Keratinocyte (primary cell): Measurements from ENCODE around the gene DUSP7. TPM values are rescaled to one million over a fixed set of nuclear protein-coding genes. Genes with fewer than 3 reads are reported as not detected.
A peak's percentile ranks its signal among the peaks of the same experiment; 100 is the strongest.

Experiments used
- DNase-seq: peaks from one replicate; pipeline ENCODE4 v3.0.0-alpha.2; 2011; ENCODE audit warnings: low read depth, missing footprints, low spot score
- FAIRE-seq: peaks from 2 replicates; lab custom pipeline; 2011; peaks lifted over from hg19 to GRCh38; lab: Jason Lieb, UNC
- H2AFZ ChIP-seq: 2 replicates; pipeline ENCODE4 v1.6.0; 2012; ENCODE audit warnings: low read length, control low read depth, inconsistent platforms; ENCODE audit not compliant: control insufficient read depth
- H3K27ac ChIP-seq: 2 replicates; pipeline ENCODE4 v1.5.1; 2011; ENCODE audit warnings: low read length; ENCODE audit not compliant: control insufficient read depth, insufficient read depth
- H3K27me3 ChIP-seq: 3 replicates; pipeline ENCODE4 v1.6.0; 2011; ENCODE audit warnings: low read length; ENCODE audit not compliant: control insufficient read depth, insufficient read depth; ENCODE audit errors: extremely low read depth
- H3K36me3 ChIP-seq, 2 experiments: 2 replicates in 1 of 2; 3 replicates in 1 of 2; pipeline ENCODE4 v1.5.1; 2011; ENCODE audit warnings: low read length in 2 of 2, mild to moderate bottlenecking in 1 of 2; ENCODE audit not compliant: control insufficient read depth in 2 of 2, insufficient read depth in 2 of 2; ENCODE audit errors: extremely low read depth in 1 of 2
- H3K4me1 ChIP-seq: 3 replicates; pipeline ENCODE4 v1.5.1; 2011; ENCODE audit warnings: low read length; ENCODE audit not compliant: control insufficient read depth, insufficient read depth; ENCODE audit errors: extremely low read depth
- H3K4me2 ChIP-seq: 3 replicates; pipeline ENCODE4 v1.6.0; 2011; ENCODE audit warnings: low read depth, low read length; ENCODE audit not compliant: control insufficient read depth, insufficient read depth; ENCODE audit errors: extremely low read depth
- H3K4me3 ChIP-seq, 3 experiments: fragments of 200-600 bp in 1 of 3; sonication (generic) in 1 of 3; 2 replicates in 2 of 3; 3 replicates in 1 of 3; pipeline ENCODE4 v1.5.1; 2011 to 2016; ENCODE audit warnings: low read length in 3 of 3, mild to moderate bottlenecking in 3 of 3, control low read depth in 2 of 3, inconsistent platforms in 1 of 3, low read depth in 1 of 3, mixed read lengths in 1 of 3, mixed run types in 1 of 3, moderate library complexity in 1 of 3; ENCODE audit not compliant: control insufficient read depth in 2 of 3, insufficient read depth in 2 of 3; ENCODE audit errors: extremely low read depth in 1 of 3
- H3K79me2 ChIP-seq: 2 replicates; pipeline ENCODE4 v1.6.0; 2012; ENCODE audit warnings: low read length; ENCODE audit not compliant: control insufficient read depth, insufficient read depth
- H3K9ac ChIP-seq: 3 replicates; pipeline ENCODE4 v1.6.0; 2011; ENCODE audit warnings: low read length; ENCODE audit not compliant: control insufficient read depth, insufficient read depth; ENCODE audit errors: extremely low read depth
- H3K9me1 ChIP-seq: 3 replicates; pipeline ENCODE4 v1.6.0; 2011; ENCODE audit warnings: low read length; ENCODE audit not compliant: control insufficient read depth, insufficient read depth; ENCODE audit errors: extremely low read depth
- H3K9me3 ChIP-seq: 2 replicates; pipeline ENCODE4 v1.5.1; 2012; ENCODE audit warnings: low read depth, low read length; ENCODE audit not compliant: control insufficient read depth
- H4K20me1 ChIP-seq: 3 replicates; pipeline ENCODE4 v1.6.0; 2011; ENCODE audit warnings: low read length; ENCODE audit not compliant: control insufficient read depth, insufficient read depth; ENCODE audit errors: extremely low read depth
- CTCF ChIP-seq, 3 experiments: IDR thresholded peaks in 1 of 3; conservative IDR thresholded peaks in 1 of 3; optimal IDR thresholded peaks in 1 of 3; 2 replicates in 2 of 3; 3 replicates in 1 of 3; pipeline versions ENCODE3 to v1.5.1; 2011; ENCODE audit warnings: low read length in 3 of 3, mild to moderate bottlenecking in 3 of 3, moderate library complexity in 2 of 3, control low read depth in 1 of 3, inconsistent platforms in 1 of 3; ENCODE audit not compliant: insufficient read depth in 2 of 3; ENCODE audit errors: extremely low read depth in 1 of 3
- EZH2 ChIP-seq: IDR thresholded peaks from one replicate; pipeline ENCODE4 v1.6.1; 2012; ENCODE audit warnings: inconsistent platforms, mild to moderate bottlenecking, low read length, moderate library complexity
- dilution Hi-C: fragments of 300-500 bp; cut with MboI; formaldehyde crosslinking; loops from one replicate; pipeline ENCODE4 v1.7.0; 2020; ENCODE audit warnings: low sequenced_read_pairs; ENCODE audit not compliant: extremely low pct_ligation_motif_present
- polyA plus RNA-seq, 5 experiments: library from polyadenylated mRNA; depleted of rRNA in 3 of 5; stranded (reverse) in 3 of 5; stranded (forward) in 1 of 5; unstranded in 1 of 5; fragments of >200 nt; gene quantifications; 1 replicate in 1 of 5; 2 replicates in 3 of 5; 3 replicates in 1 of 5; pipeline versions ENCODE4 v1.2.1 to v1.2.3, GENCODE V29; 2011 to 2012; ENCODE audit warnings: missing spikeins in 2 of 5, low read depth in 1 of 5, low replicate concordance in 1 of 5

The DUSP7 gene
- polyA plus RNA-seq, 1 donor (not counting 4 experiments of a cell fraction or from before 2014, with no cell fraction given), result 103 TPM

GRCh38 chr3:52036222-52036694, 20.1 kb downstream of the DUSP7 start:
- no peak overlapping the region for H3K4me2 ChIP-seq
- H3K4me1 ChIP-seq, result peaks cover 37% of the 10 kb centered on the region
- DNase-seq, result no peak
- peaks cover 3% of the 10 kb centered on the region for H3K9me3 ChIP-seq
- no peak overlapping the region for H3K4me3 ChIP-seq
- H3K27me3 ChIP-seq, result no peaks in the 10 kb centered on the region
- peak; percentile 34 for FAIRE-seq
- H2AFZ ChIP-seq, result no peak overlapping the region
- no peak overlapping the region for H3K27ac ChIP-seq
- no peaks in the 10 kb centered on the region for H3K9me1 ChIP-seq
- no peaks in the 10 kb centered on the region for H4K20me1 ChIP-seq
- H3K79me2 ChIP-seq, result no peaks in the 10 kb centered on the region
- TF ChIP-seq CTCF (optimal IDR thresholded peaks at IDR 0.05 in 1 of 3, IDR thresholded peaks at IDR 0.05 in 1 of 3, conservative IDR thresholded peaks at IDR 0.05 in 1 of 3; ENCODE audit: extremely low read depth in 1 of 3, insufficient read depth in 2 of 3, low read length in 3 of 3) (no peak), EZH2 (no peak)
- no peak overlapping the region for H3K9ac ChIP-seq
- dilution Hi-C loops, result no loop called here
- no peaks in the 10 kb centered on the region for H3K36me3 ChIP-seq

- peaks cover 47% of the 10 kb centered on the region for H3K4me1 ChIP-seq
- dilution Hi-C loops, result no loop called here
- no peak for FAIRE-seq
These were observed 21.7 kb downstream of the DUSP7 start for GRCh38 chr3:52034651-52035050.

More at GRCh38 chr3:52034651-52035050, 21.7 kb downstream of the DUSP7 start:
- Histone ChIP-seq H3K36me3 (no peaks in the 10 kb centered on the region), H4K20me1 (no peaks in the 10 kb centered on the region), H3K4me3 (no peak overlapping the region), H3K9me3 (peaks cover 3% of the 10 kb centered on the region), H3K27me3 (no peaks in the 10 kb centered on the region), H3K27ac (no peak overlapping the region), H3K9ac (no peak overlapping the region), H3K9me1 (no peaks in the 10 kb centered on the region), H3K79me2 (no peaks in the 10 kb centered on the region), H3K4me2 (no peak overlapping the region), H2AFZ (no peak overlapping the region)
- TF ChIP-seq EZH2 (no peak), CTCF (optimal IDR thresholded peaks at IDR 0.05 in 1 of 3, IDR thresholded peaks at IDR 0.05 in 1 of 3, conservative IDR thresholded peaks at IDR 0.05 in 1 of 3; ENCODE audit: extremely low read depth in 1 of 3, insufficient read depth in 2 of 3, low read length in 3 of 3) (no peak)
- DNase-seq, result no peak
